Esophagus muscularis mucosa (tissue), 4 donors: Measurements from ENCODE around the gene PIP.

Experiments used
- CTCF ChIP-seq, 3 experiments: fragments of 200-600 bp in 2 of 3; fragments of 450-650 bp in 1 of 3; sonication (generic) in 2 of 3; IDR thresholded peaks; one replicate each; pipeline ENCODE4 v1.5.1; 2017 to 2019; ENCODE audit warnings: antibody characterized with exemption in 3 of 3, mild to moderate bottlenecking in 2 of 3, moderate library complexity in 1 of 3
- EP300 ChIP-seq: sonication (generic); formaldehyde crosslinking; IDR thresholded peaks from one replicate; pipeline ENCODE4 v1.6.1; 2017; ENCODE audit warnings: antibody characterized with exemption
- POLR2A ChIP-seq: fragments of 450-650 bp; IDR thresholded peaks from one replicate; pipeline ENCODE4 v1.6.1; 2017; ENCODE audit warnings: antibody characterized with exemption, moderate library complexity, mild to moderate bottlenecking, low read depth
- POLR2AphosphoS5 ChIP-seq, 2 donors: sonication (generic); formaldehyde crosslinking; IDR thresholded peaks; one replicate each; pipeline ENCODE4 v1.6.1; 2017; ENCODE audit warnings: antibody characterized with exemption in 2 of 2

DNA sequence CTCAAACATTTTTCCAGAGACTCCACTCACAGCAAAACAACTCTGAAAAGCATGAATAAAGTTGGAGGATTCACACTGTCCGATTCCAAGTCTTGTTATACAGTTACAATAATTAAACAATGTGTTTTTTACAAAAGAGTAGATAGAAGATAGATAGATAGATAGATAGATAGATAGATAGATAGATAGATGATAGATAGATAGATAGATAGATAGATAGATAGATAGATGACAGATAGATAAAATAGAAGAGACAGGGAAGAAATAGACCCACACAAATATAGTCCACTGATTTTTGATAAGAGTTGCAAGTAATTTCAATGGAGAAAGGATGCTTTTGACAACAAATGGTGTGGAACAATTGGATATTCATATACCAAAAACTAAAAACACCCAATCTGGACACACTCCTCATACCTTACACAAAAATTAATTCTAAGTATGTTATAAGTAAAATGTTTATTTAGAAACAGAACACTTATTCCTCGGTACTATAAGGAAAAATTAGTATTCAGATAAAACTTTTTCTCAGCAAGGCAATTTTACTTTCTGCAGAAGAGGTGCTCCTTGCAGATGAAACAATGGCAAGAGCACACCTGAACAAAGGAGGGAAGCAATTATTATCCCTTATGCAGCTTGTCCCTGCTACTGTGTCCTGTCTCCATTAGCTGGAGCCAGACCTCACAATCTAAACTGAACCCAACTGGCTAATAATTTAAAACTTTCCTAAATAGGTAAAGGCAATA is 45.7 kb downstream of the PIP start:
- no peak for TF ChIP-seq POLR2A
- no peak for TF ChIP-seq CTCF (IDR thresholded peaks at IDR 0.05)
- no peak for TF ChIP-seq EP300
- TF ChIP-seq POLR2AphosphoS5 (IDR thresholded peaks at IDR 0.05) = no peak
